Heart left ventricle (tissue), 16 donors: ENCODE measurements around the gene RNF212. TPM values are rescaled to one million over a fixed set of nuclear protein-coding genes. Genes with fewer than 3 reads are reported as not detected.

Source experiments
- ATAC-seq, 4 donors: fragments of 200-7000 bp; cut with Tn5 transposase; one replicate each; pipeline ENCODE4 v1.9.1; 2020 to 2022; ENCODE audit warnings: moderate library complexity in 4 of 4, mild to moderate bottlenecking in 3 of 4, moderate number of reproducible peaks in 1 of 4
- DNase-seq, 5 donors: peaks; one replicate each; pipeline ENCODE4 v3.0.0-alpha.2; 2020
- H3K27ac ChIP-seq, 12 donors: fragments of 200-600 bp; sonication (generic) in 4 of 12; one replicate each; pipeline versions ENCODE4 v1.5.0 to v1.8.0; 2016 to 2022; ENCODE audit warnings: mild to moderate bottlenecking in 2 of 12
- H3K27me3 ChIP-seq, 9 donors: fragments of 200-600 bp; sonication (generic) in 2 of 9; one replicate each; pipeline versions ENCODE4 v1.5.1 to v1.8.0; 2016 to 2022; ENCODE audit warnings: mild to moderate bottlenecking in 3 of 9
- H3K36me3 ChIP-seq, 9 donors: fragments of 200-600 bp; sonication (generic) in 2 of 9; one replicate each; pipeline versions ENCODE4 v1.5.0 to v1.8.0; 2018 to 2022; ENCODE audit warnings: mild to moderate bottlenecking in 2 of 9
- H3K4me1 ChIP-seq, 12 donors: fragments of 200-600 bp; sonication (generic) in 4 of 12; one replicate each; pipeline versions ENCODE4 v1.5.0 to v1.8.0; 2016 to 2022; ENCODE audit warnings: mild to moderate bottlenecking in 3 of 12
- H3K4me3 ChIP-seq, 12 donors: fragments of 200-600 bp; sonication (generic) in 4 of 12; one replicate each; pipeline versions ENCODE4 v1.5.0 to v1.8.0; 2017 to 2022; ENCODE audit warnings: mild to moderate bottlenecking in 9 of 12, moderate library complexity in 4 of 12
- H3K9me3 ChIP-seq, 12 donors: fragments of 200-600 bp; sonication (generic) in 4 of 12; one replicate each; pipeline versions ENCODE4 v1.5.0 to v1.8.0; 2016 to 2022; ENCODE audit warnings: mild to moderate bottlenecking in 1 of 12
- CTCF ChIP-seq, 12 donors: fragments of 200-600 bp; sonication (generic) in 4 of 12; IDR thresholded peaks; one replicate each; pipeline versions ENCODE4 v1.5.0 to v1.8.0; 2018 to 2022; ENCODE audit warnings: antibody characterized with exemption in 12 of 12, mild to moderate bottlenecking in 5 of 12
- POLR2A ChIP-seq, 2 donors: fragments of 450-650 bp; IDR thresholded peaks; one replicate each; pipeline ENCODE4 v1.6.1; 2017; ENCODE audit warnings: antibody characterized with exemption in 2 of 2, mild to moderate bottlenecking in 2 of 2, moderate library complexity in 2 of 2
- WGBS, 4 donors: extraction: QIAGEN DNeasy Blood & Tissue Kit in 2 of 4; methylation state at CpG; one replicate each; pipeline versions ENCODE4 v1.1.5 to v1.1.7; 2013 to 2018; 5-methylcytosine and 5-hydroxymethylcytosine counted together
- intact Hi-C, 10 donors: fragments of 100-400 bp; cut with DNase I; formaldehyde crosslinking; loops; one replicate each; pipeline versions ENCODE4 v1.11.1 to v1.14.2; 2022
- polyA plus RNA-seq, 2 donors: library from polyadenylated mRNA; stranded (reverse); fragments of 200-250 nt; gene quantifications; one replicate each; pipeline ENCODE4 v1.2.3, GENCODE V29; 2013
- total RNA-seq, 9 donors: library from RNA; depleted of rRNA in 2 of 9; stranded (reverse); fragments of >200 nt in 2 of 9; fragmentation: NEBNext Ultra II Directional in 3 of 9; extraction: Animal tissue kit (Norgen Biotek cat#: 25700) in 3 of 9; gene quantifications; one replicate each; pipeline versions ENCODE4 v1.1.0 to v1.2.4, GENCODE V29; 2016 to 2023
- donor health status: ischemic (EF 13 %, LVEDD 7.1; RV severe dilation, severe dysfunction).
- donor health status: healthy with polysubstance abuse.
- donor health status: DM: no; HTN: yes; CAD: no.
- donor health status: DM: no; HTN: no; CAD: no.
- donor health status: ischemic (EF 25% LVEDD 6.9; RV normal size, moderate dysfunction).
- donor health status: ischemic (EF 25% LVEDD 5.7; RV mildly dilated, moderate dysfunction).
- donor health status: healthy.
- donor health status: DM: yes; HTN: yes; CAD: no.
- donor health status: ischemic (EF 35%, LVEDD 5.7; RV mildly dilated, moderate dysfunction).
- donor health status: nonischemic (EF 11% LVEDD 7.7; RV severe dilation, severe dysfunction).
- donor health status: DM: yes; HTN: yes; CAD: no.
- donor health status: PGD.
- donor health status: ischemic (EF 29% LVEDD 5.4; RV normal size, mild dysfunction).
- donor health status: nonischemic (EF 23%, LVEDD 6.1; RV moderate dilation, normal function).

The RNF212 gene
- total and polyA plus RNA-seq, 11 donors = 0.25 to 1.6 (median 0.48) TPM; not detected in 4

GRCh38 chr4:1026115-1026514 lies 87.2 kb downstream of the RNF212 start:
- Histone ChIP-seq H3K27ac (no peak overlapping the region), H3K9me3 (no peaks in the 10 kb centered on the region), H3K4me1 (peaks cover 0 to 12% (median 0%) of the 10 kb centered on the region in 12 donors), H3K4me3 (no peak overlapping the region), H3K36me3 (peaks cover 0 to 16% (median 0%) of the 10 kb centered on the region in 9 donors), H3K27me3 (peaks cover 0 to 20% (median 0%) of the 10 kb centered on the region in 9 donors)
- peak; percentile 58 to 86 (median 75) for ATAC-seq
- 35 to 43% (median 37%) methylated on average over 16 to 17 of the region's 17 CpGs for WGBS, 4 donors
- peak in 2 of 5 donors; percentile 43 to 53 for DNase-seq
- TF ChIP-seq POLR2A (IDR thresholded peaks at IDR 0.05) = no peak
- no peak for TF ChIP-seq CTCF (IDR thresholded peaks at IDR 0.05)
- intact Hi-C loops = no loop called here

- no peak for ATAC-seq
- Histone ChIP-seq H3K9me3 (no peaks in the 10 kb centered on the region), H3K27me3 (peaks cover 0 to 13% (median 0%) of the 10 kb centered on the region in 9 donors), H3K36me3 (peaks cover 0 to 16% (median 0%) of the 10 kb centered on the region in 9 donors), H3K4me1 (peaks cover 0 to 12% (median 0%) of the 10 kb centered on the region in 12 donors), H3K27ac (no peak overlapping the region), H3K4me3 (no peak overlapping the region)
- no peak for TF ChIP-seq POLR2A (IDR thresholded peaks at IDR 0.05)
- TF ChIP-seq CTCF (IDR thresholded peaks at IDR 0.05) = no peak
- no peak for DNase-seq
- intact Hi-C loops = no loop called here
- 90 to 95% (median 92%) methylated on average over 27 to 32 of the region's 32 CpGs for WGBS, 4 donors
Measured at GRCh38 chr4:1024882-1025545, 88.3 kb downstream of the RNF212 start.

- intact Hi-C loops = no loop called here
- Histone ChIP-seq H3K4me3 (no peak overlapping the region), H3K36me3 (peaks cover 0 to 16% (median 0%) of the 10 kb centered on the region in 9 donors), H3K27me3 (peaks cover 0 to 4% (median 0%) of the 10 kb centered on the region in 9 donors), H3K27ac (no peak overlapping the region), H3K4me1 (peaks cover 0 to 6% (median 0%) of the 10 kb centered on the region in 12 donors), H3K9me3 (no peaks in the 10 kb centered on the region)
- no peak for ATAC-seq
- TF ChIP-seq CTCF (IDR thresholded peaks at IDR 0.05) (no peak), POLR2A (IDR thresholded peaks at IDR 0.05) (no peak)
- DNase-seq = no peak
- 97% methylated on average over 70 to 83 of the region's 83 CpGs for WGBS, 4 donors
Measured at GRCh38 chr4:1023895-1024740, 89.2 kb downstream of the RNF212 start.

GRCh38 chr4:1023075-1023640 lies 90.2 kb downstream of the RNF212 start:
- peaks cover 0 to 6% (median 0%) of the 10 kb centered on the region in 12 donors for H3K4me1 ChIP-seq
- intact Hi-C loops = no loop called here
- ATAC-seq (no peak), DNase-seq (no peak)
- H3K27ac ChIP-seq = no peak overlapping the region
- no peaks in the 10 kb centered on the region for H3K27me3 ChIP-seq
- no peak overlapping the region for H3K4me3 ChIP-seq
- 92 to 95% (median 92%) methylated on average over 9 to 20 of the region's 20 CpGs for WGBS, 4 donors
- peaks cover 0 to 16% (median 0%) of the 10 kb centered on the region in 9 donors for H3K36me3 ChIP-seq
- H3K9me3 ChIP-seq = no peaks in the 10 kb centered on the region
- no peak for TF ChIP-seq CTCF (IDR thresholded peaks at IDR 0.05)
- no peak for TF ChIP-seq POLR2A (IDR thresholded peaks at IDR 0.05)
